Testis (tissue), 2 donors: ENCODE results near the gene C1orf52.

Experiments used
- POLR2A ChIP-seq: fragments of 450-650 bp; IDR thresholded peaks from one replicate; pipeline ENCODE4 v1.6.1; 2017; ENCODE audit warnings: antibody characterized with exemption, mild to moderate bottlenecking, moderate library complexity
- TF ChIP-seq, protein P1 (sequence below), 3 experiments: fragments of 450-650 bp in 2 of 3; fragments of 200-600 bp in 1 of 3; sonication (generic) in 1 of 3; IDR thresholded peaks; one replicate each; pipeline ENCODE4 v1.5.1; 2016 to 2019; ENCODE audit warnings: antibody characterized with exemption in 3 of 3, mild to moderate bottlenecking in 2 of 3, moderate library complexity in 1 of 3

GRCh38 chr1:85240643-85241042 is 18.8 kb downstream of the C1orf52 start:
- TF ChIP-seq, protein P1, sequence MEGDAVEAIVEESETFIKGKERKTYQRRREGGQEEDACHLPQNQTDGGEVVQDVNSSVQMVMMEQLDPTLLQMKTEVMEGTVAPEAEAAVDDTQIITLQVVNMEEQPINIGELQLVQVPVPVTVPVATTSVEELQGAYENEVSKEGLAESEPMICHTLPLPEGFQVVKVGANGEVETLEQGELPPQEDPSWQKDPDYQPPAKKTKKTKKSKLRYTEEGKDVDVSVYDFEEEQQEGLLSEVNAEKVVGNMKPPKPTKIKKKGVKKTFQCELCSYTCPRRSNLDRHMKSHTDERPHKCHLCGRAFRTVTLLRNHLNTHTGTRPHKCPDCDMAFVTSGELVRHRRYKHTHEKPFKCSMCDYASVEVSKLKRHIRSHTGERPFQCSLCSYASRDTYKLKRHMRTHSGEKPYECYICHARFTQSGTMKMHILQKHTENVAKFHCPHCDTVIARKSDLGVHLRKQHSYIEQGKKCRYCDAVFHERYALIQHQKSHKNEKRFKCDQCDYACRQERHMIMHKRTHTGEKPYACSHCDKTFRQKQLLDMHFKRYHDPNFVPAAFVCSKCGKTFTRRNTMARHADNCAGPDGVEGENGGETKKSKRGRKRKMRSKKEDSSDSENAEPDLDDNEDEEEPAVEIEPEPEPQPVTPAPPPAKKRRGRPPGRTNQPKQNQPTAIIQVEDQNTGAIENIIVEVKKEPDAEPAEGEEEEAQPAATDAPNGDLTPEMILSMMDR (IDR thresholded peaks at IDR 0.05) = no peak
- no peak for TF ChIP-seq POLR2A
